ENCODE measurements around the gene USP21. TPM values are rescaled to one million over a fixed set of nuclear protein-coding genes. Genes with fewer than 3 reads are reported as not detected.
A peak's percentile ranks its signal among the peaks of the same experiment; 100 is the strongest.

The USP21 gene
- total RNA-seq, 1 experiment from 2014 or later, result 38.2 TPM

GRCh38 chr1:161179698-161180097 is 20.4 kb downstream of the USP21 start:
- intact Hi-C loops (cut with micrococcal nuclease; ENCODE audit: unreplicated experiment), result loop anchor here (1.0 to 5.0 kb wide), 2 partner anchors 62 to 203 kb away; partner anchors contain the start of genes NIT1 and PFDN2
- BruUV-seq (replicated peaks), result no TSS peak
- peaks cover 8% of the 10 kb centered on the region for H3K36me3 Mint-ChIP-seq (ENCODE audit: insufficient read depth, unreplicated experiment)
- no peaks in the 10 kb centered on the region for H3K27me3 ChIP-seq (replicated peaks; ENCODE audit: control insufficient read depth, insufficient read depth, low read length)
- H3K4me3 Mint-ChIP-seq (ENCODE audit: unreplicated experiment), result no peak overlapping the region
- no peaks in the 10 kb centered on the region for H3K9me3 ChIP-seq
- no peak for TF ChIP-seq CTCF (IDR thresholded peaks at IDR 0.05; ENCODE audit: insufficient read depth in 1 of 2, low read depth in 1 of 2, low read length in 1 of 2, severe bottlenecking in 1 of 2, unreplicated experiment in 1 of 2)
- no peaks in the 10 kb centered on the region for H3K9me3 Mint-ChIP-seq (ENCODE audit: unreplicated experiment)
- H3K4me1 ChIP-seq, result peaks cover 4% of the 10 kb centered on the region
- ChIA-PET CTCF (no interaction called here), POLR2A (no interaction called here)
- H3K27me3 Mint-ChIP-seq (ENCODE audit: insufficient read depth, unreplicated experiment), result no peaks in the 10 kb centered on the region
- peaks cover 2% of the 10 kb centered on the region; the same call in 1 of the 2 replicates for H3K36me3 ChIP-seq (ENCODE audit: control insufficient read depth, insufficient read depth, low read length)
- no peak overlapping the region for H3K4me3 ChIP-seq (ENCODE audit: low read depth, low read length)
- DNase-seq, result no peak
- no peak overlapping the region for H3K27ac Mint-ChIP-seq (ENCODE audit: unreplicated experiment)
- H3K4me1 Mint-ChIP-seq (ENCODE audit: low read depth, unreplicated experiment), result peaks cover 20% of the 10 kb centered on the region

GRCh38 chr1:161180639-161181038 is 21.3 kb downstream of the USP21 start:
- Mint-ChIP-seq H3K4me1 (ENCODE audit: low read depth, unreplicated experiment) (peaks cover 16% of the 10 kb centered on the region), H3K9me3 (ENCODE audit: unreplicated experiment) (no peaks in the 10 kb centered on the region), H3K27ac (ENCODE audit: unreplicated experiment) (no peak overlapping the region), H3K27me3 (ENCODE audit: insufficient read depth, unreplicated experiment) (no peaks in the 10 kb centered on the region), H3K36me3 (ENCODE audit: insufficient read depth, unreplicated experiment) (no peaks in the 10 kb centered on the region), H3K4me3 (ENCODE audit: unreplicated experiment) (no peak overlapping the region)
- intact Hi-C loops (cut with micrococcal nuclease; ENCODE audit: unreplicated experiment), result loop anchor here (1.0 kb wide), 1 partner anchor 202 kb away; no protein-coding TSS in a partner anchor
- peaks cover 4% of the 10 kb centered on the region for H3K4me1 ChIP-seq
- no peaks in the 10 kb centered on the region; the same call in 1 of the 2 replicates for H3K36me3 ChIP-seq (ENCODE audit: control insufficient read depth, insufficient read depth, low read length)
- no peaks in the 10 kb centered on the region for H3K27me3 ChIP-seq (replicated peaks; ENCODE audit: control insufficient read depth, insufficient read depth, low read length)
- POLR2A ChIA-PET, result no interaction called here
- no peak overlapping the region for H3K4me3 ChIP-seq (ENCODE audit: low read depth, low read length)
- DNase-seq, result peak in 1 of 2 experiments; percentile 34
- CTCF ChIA-PET, result no interaction called here
- peak; percentile 25 to 41 for TF ChIP-seq CTCF (IDR thresholded peaks at IDR 0.05; ENCODE audit: insufficient read depth in 1 of 2, low read depth in 1 of 2, low read length in 1 of 2, severe bottlenecking in 1 of 2, unreplicated experiment in 1 of 2)
- BruUV-seq (replicated peaks), result no TSS peak
- H3K9me3 ChIP-seq, result no peaks in the 10 kb centered on the region

GRCh38 chr1:161182214-161182613 is 22.9 kb downstream of the USP21 start:
- no peaks in the 10 kb centered on the region for H3K36me3 ChIP-seq (ENCODE audit: control insufficient read depth, insufficient read depth, low read length)
- H3K4me1 ChIP-seq, result no peaks in the 10 kb centered on the region
- no peak for DNase-seq
- no TSS peak for BruUV-seq (replicated peaks)
- no peaks in the 10 kb centered on the region for H3K36me3 Mint-ChIP-seq (ENCODE audit: insufficient read depth, unreplicated experiment)
- no peaks in the 10 kb centered on the region for H3K9me3 ChIP-seq
- H3K27ac Mint-ChIP-seq (ENCODE audit: unreplicated experiment), result no peak overlapping the region
- TF ChIP-seq CTCF (IDR thresholded peaks at IDR 0.05; ENCODE audit: insufficient read depth in 1 of 2, low read depth in 1 of 2, low read length in 1 of 2, severe bottlenecking in 1 of 2, unreplicated experiment in 1 of 2), result no peak
- H3K27me3 ChIP-seq (replicated peaks; ENCODE audit: control insufficient read depth, insufficient read depth, low read length), result no peaks in the 10 kb centered on the region
- H3K4me1 Mint-ChIP-seq (ENCODE audit: low read depth, unreplicated experiment), result peaks cover 6% of the 10 kb centered on the region
- H3K4me3 ChIP-seq (ENCODE audit: low read depth, low read length), result no peak overlapping the region
- ChIA-PET CTCF (no interaction called here), POLR2A (no interaction called here)
- no peaks in the 10 kb centered on the region for H3K9me3 Mint-ChIP-seq (ENCODE audit: unreplicated experiment)
- H3K4me3 Mint-ChIP-seq (ENCODE audit: unreplicated experiment), result no peak overlapping the region
- H3K27me3 Mint-ChIP-seq (ENCODE audit: insufficient read depth, unreplicated experiment), result no peaks in the 10 kb centered on the region
- intact Hi-C loops (cut with micrococcal nuclease; ENCODE audit: unreplicated experiment), result no loop called here
